Transverse colon (tissue), 4 donors: Measurements from ENCODE around the gene PFDN2.
A peak's percentile ranks its signal among the peaks of the same experiment; 100 is the strongest.

Source experiments
- CTCF ChIP-seq, 5 experiments: fragments of 200-600 bp in 3 of 5; fragments of 450-650 bp in 2 of 5; sonication (generic) in 3 of 5; IDR thresholded peaks; 1 replicate in 2 of 5; 2 replicates in 3 of 5; pipeline ENCODE4 v1.5.1; 2016 to 2017; ENCODE audit warnings: antibody characterized with exemption in 5 of 5, inconsistent platforms in 3 of 5, mild to moderate bottlenecking in 2 of 5, moderate library complexity in 1 of 5
- POLR2A ChIP-seq: fragments of 450-650 bp; IDR thresholded peaks from one replicate; pipeline ENCODE4 v1.6.1; 2016; ENCODE audit warnings: antibody characterized with exemption, mild to moderate bottlenecking, moderate library complexity
- POLR2AphosphoS5 ChIP-seq, 3 donors: sonication (generic); formaldehyde crosslinking; IDR thresholded peaks; one replicate each; pipeline ENCODE4 v1.6.1; 2016; ENCODE audit warnings: antibody characterized with exemption in 3 of 3

DNA sequence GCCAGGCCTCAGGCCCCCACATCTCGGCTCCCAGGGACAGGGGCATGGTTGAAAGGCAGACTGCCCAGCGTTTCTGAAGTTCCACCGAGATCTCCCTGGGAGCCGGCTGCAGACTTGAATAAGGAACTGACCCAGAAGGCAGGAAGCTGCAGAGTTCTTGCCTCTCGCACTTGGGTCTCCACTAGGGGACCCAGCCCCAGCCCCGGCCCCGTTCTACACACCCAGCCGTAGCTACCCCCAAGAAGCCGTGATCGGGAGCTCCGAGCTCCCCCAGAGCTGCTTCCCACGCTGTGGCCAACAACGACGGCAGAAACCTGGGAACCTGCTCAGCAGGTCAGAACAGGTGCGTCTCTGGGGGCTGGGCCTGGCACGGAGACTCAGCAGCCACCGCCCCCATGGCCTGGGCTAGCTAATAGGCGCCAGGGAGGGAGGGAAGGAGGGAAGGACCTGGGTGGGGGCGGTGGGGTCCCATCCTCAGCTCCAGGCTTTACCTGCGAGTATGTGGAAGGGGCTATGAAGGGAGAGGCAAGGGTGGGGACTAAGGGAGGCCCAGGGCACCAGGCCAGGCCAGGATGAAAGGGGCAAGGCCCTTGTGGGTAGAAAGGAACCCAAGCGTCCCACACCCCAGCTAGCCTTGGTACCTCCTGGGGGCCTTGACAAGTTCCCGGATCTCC, 28.4 kb downstream of the PFDN2 start, which contains the start of gene NECTIN4:
- TF ChIP-seq POLR2A (peak; percentile 52), CTCF (IDR thresholded peaks at IDR 0.05) (no peak), POLR2AphosphoS5 (IDR thresholded peaks at IDR 0.05) (peak; percentile 29 to 78 (median 51))
